Neural cell (in vitro differentiated cells): ENCODE results near the gene HNRNPH2. TPM values are rescaled to one million over a fixed set of nuclear protein-coding genes. Genes with fewer than 3 reads are reported as not detected.

Experiments used
- H2AFZ ChIP-seq: fragments of 200-600, 300-800 bp; sonication (generic), shearing (Covaris generic); 2 replicates; pipeline ENCODE4 v1.6.0; 2014; ENCODE audit warnings: low read depth, mild to moderate bottlenecking, antibody characterized with exemption, low read length, moderate library complexity
- H3F3A ChIP-seq: fragments of 200-600 bp; shearing (Covaris generic); 2 replicates; pipeline ENCODE4 v1.6.1; 2016; ENCODE audit warnings: mild to moderate bottlenecking, moderate library complexity, mixed read lengths, antibody characterized with exemption, low read length; ENCODE audit not compliant: insufficient read depth, poor library complexity, severe bottlenecking
- H3K27ac ChIP-seq: fragments of 200-600, 300-800 bp; sonication (generic), shearing (Covaris generic); 2 replicates; pipeline ENCODE4 v1.5.1; 2014; ENCODE audit warnings: mild to moderate bottlenecking, low read length, moderate library complexity
- H3K27me3 ChIP-seq: fragments of 300-800, 200-600 bp; sonication (generic), shearing (Covaris generic); 2 replicates; pipeline ENCODE4 v1.6.0; 2014; ENCODE audit warnings: mild to moderate bottlenecking, low read depth, low read length, moderate library complexity; ENCODE audit not compliant: insufficient read depth
- H3K36me3 ChIP-seq: fragments of 300-800, 200-600 bp; sonication (generic), shearing (Covaris generic); 2 replicates; pipeline ENCODE4 v1.5.1; 2014; ENCODE audit warnings: mild to moderate bottlenecking, antibody characterized with exemption, low read length, moderate library complexity; ENCODE audit not compliant: insufficient read depth
- H3K4me2 ChIP-seq: fragments of 300-800, 200-600 bp; sonication (generic), shearing (Covaris generic); 2 replicates; pipeline ENCODE4 v1.6.0; 2014; ENCODE audit warnings: mild to moderate bottlenecking, low read length
- H3K4me3 ChIP-seq: fragments of 300-800, 200-600 bp; sonication (generic), shearing (Covaris generic); 2 replicates; pipeline ENCODE4 v1.5.1; 2014; ENCODE audit warnings: mild to moderate bottlenecking, low read length, moderate library complexity
- H3K79me2 ChIP-seq: fragments of 200-600 bp; shearing (Covaris generic); replicated peaks from 2 replicates; pipeline ENCODE4 v1.6.0; 2014; ENCODE audit warnings: mild to moderate bottlenecking, low read length, moderate library complexity; ENCODE audit not compliant: insufficient read depth
- H3K9ac ChIP-seq: fragments of 300-800, 200-600 bp; sonication (generic), shearing (Covaris generic); 2 replicates; pipeline ENCODE4 v1.6.1; 2016; ENCODE audit warnings: mild to moderate bottlenecking, low read length, mixed read lengths
- H3K9me2 ChIP-seq: fragments of 200-600 bp; shearing (Covaris generic); 2 replicates; pipeline ENCODE4 v1.6.1; 2016; ENCODE audit warnings: mild to moderate bottlenecking, low read length, mixed read lengths; ENCODE audit not compliant: insufficient read depth
- H3K9me3 ChIP-seq: fragments of 200-600, 300-800 bp; sonication (generic), shearing (Covaris generic); 2 replicates; pipeline ENCODE4 v1.6.1; 2016; ENCODE audit warnings: mild to moderate bottlenecking, mixed run types, low read length, moderate library complexity, mixed read lengths
- H4K20me1 ChIP-seq: fragments of 200-600 bp; shearing (Covaris generic); 2 replicates; pipeline ENCODE4 v1.6.1; 2016; ENCODE audit warnings: mild to moderate bottlenecking, mixed run types; ENCODE audit not compliant: insufficient read depth
- CTCF ChIP-seq: fragments of 450-650 bp; IDR thresholded peaks from 2 replicates; pipeline ENCODE4 v1.5.1; 2014; ENCODE audit warnings: antibody characterized with exemption, mild to moderate bottlenecking, moderate library complexity; ENCODE audit not compliant: poor library complexity, severe bottlenecking
- EP300 ChIP-seq: fragments of 450-650 bp; conservative IDR thresholded peaks from 2 replicates; pipeline ENCODE4 v1.6.1; 2014; ENCODE audit warnings: antibody characterized with exemption, mild to moderate bottlenecking, moderate library complexity; ENCODE audit not compliant: poor library complexity, severe bottlenecking
- EZH2 ChIP-seq: fragments of 200-600, 300-800 bp; shearing (Covaris generic), sonication (generic); IDR thresholded peaks from 2 replicates; pipeline ENCODE4 v1.6.1; 2014; ENCODE audit warnings: antibody characterized with exemption, low read length, borderline replicate concordance, mild to moderate bottlenecking; ENCODE audit not compliant: insufficient read depth, poor library complexity, severe bottlenecking
- SMC3 ChIP-seq: fragments of 450-650 bp; conservative IDR thresholded peaks from 2 replicates; pipeline ENCODE4 v1.6.1; 2014; ENCODE audit warnings: antibody characterized with exemption, mild to moderate bottlenecking, moderate library complexity; ENCODE audit not compliant: poor library complexity
- TAF1 ChIP-seq: IDR thresholded peaks from 2 replicates; pipeline ENCODE4 v1.6.1; 2012; ENCODE audit warnings: low read depth
- polyA plus RNA-seq: library from polyadenylated mRNA; depleted of rRNA; stranded (reverse); fragments of >200 nt; gene quantifications from 2 replicates; pipeline ENCODE4 v1.2.3, GENCODE V29; 2014
- TF ChIP-seq, protein P1 (sequence below): IDR thresholded peaks from 2 replicates; pipeline ENCODE4 v1.6.1; 2012; ENCODE audit warnings: borderline replicate concordance

HNRNPH2 gene
- polyA plus RNA-seq, 1 donor from 2014 or later = 167 TPM

- Histone ChIP-seq H3K9me2 (no peaks in the 10 kb centered on the region), H3K27ac (no peak overlapping the region), H3F3A (no peaks in the 10 kb centered on the region), H3K79me2 (no peaks in the 10 kb centered on the region), H4K20me1 (no peaks in the 10 kb centered on the region), H3K27me3 (no peaks in the 10 kb centered on the region), H3K36me3 (no peaks in the 10 kb centered on the region), H3K4me2 (no peak overlapping the region), H2AFZ (no peak overlapping the region), H3K9me3 (no peaks in the 10 kb centered on the region), H3K4me3 (no peak overlapping the region), H3K9ac (no peak overlapping the region)
- TF ChIP-seq, protein P1, sequence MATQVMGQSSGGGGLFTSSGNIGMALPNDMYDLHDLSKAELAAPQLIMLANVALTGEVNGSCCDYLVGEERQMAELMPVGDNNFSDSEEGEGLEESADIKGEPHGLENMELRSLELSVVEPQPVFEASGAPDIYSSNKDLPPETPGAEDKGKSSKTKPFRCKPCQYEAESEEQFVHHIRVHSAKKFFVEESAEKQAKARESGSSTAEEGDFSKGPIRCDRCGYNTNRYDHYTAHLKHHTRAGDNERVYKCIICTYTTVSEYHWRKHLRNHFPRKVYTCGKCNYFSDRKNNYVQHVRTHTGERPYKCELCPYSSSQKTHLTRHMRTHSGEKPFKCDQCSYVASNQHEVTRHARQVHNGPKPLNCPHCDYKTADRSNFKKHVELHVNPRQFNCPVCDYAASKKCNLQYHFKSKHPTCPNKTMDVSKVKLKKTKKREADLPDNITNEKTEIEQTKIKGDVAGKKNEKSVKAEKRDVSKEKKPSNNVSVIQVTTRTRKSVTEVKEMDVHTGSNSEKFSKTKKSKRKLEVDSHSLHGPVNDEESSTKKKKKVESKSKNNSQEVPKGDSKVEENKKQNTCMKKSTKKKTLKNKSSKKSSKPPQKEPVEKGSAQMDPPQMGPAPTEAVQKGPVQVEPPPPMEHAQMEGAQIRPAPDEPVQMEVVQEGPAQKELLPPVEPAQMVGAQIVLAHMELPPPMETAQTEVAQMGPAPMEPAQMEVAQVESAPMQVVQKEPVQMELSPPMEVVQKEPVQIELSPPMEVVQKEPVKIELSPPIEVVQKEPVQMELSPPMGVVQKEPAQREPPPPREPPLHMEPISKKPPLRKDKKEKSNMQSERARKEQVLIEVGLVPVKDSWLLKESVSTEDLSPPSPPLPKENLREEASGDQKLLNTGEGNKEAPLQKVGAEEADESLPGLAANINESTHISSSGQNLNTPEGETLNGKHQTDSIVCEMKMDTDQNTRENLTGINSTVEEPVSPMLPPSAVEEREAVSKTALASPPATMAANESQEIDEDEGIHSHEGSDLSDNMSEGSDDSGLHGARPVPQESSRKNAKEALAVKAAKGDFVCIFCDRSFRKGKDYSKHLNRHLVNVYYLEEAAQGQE = no peak
- TF ChIP-seq SMC3 = no peak
- no peak for TF ChIP-seq TAF1
- no peak for TF ChIP-seq EZH2
- TF ChIP-seq CTCF = no peak
- no peak for TF ChIP-seq EP300
These were observed 54.9 kb downstream of the HNRNPH2 start for GRCh38 chrX:101462892-101463291.

Other genes with a start within 250 kb of the HNRNPH2 start
- gene DRP2, start 188.4 kb upstream of the HNRNPH2 start, polyA plus RNA-seq = 10.0 TPM in 2 replicates
- 0.59 and 1.1 TPM in 2 replicates for gene TAF7L, start 116.9 kb upstream of the HNRNPH2 start, polyA plus RNA-seq
- gene TIMM8A, start 59.5 kb upstream of the HNRNPH2 start, polyA plus RNA-seq = 3.1 and 7.2 TPM in 2 replicates
- not detected in 2 replicates for gene BTK, start 22.0 kb upstream of the HNRNPH2 start, polyA plus RNA-seq
- gene RPL36A, start 17.2 kb upstream of the HNRNPH2 start, polyA plus RNA-seq = 1,366 and 1,978 TPM in 2 replicates
- gene GLA, start 297 bp upstream of the HNRNPH2 start, polyA plus RNA-seq = 39.0 and 57.5 TPM in 2 replicates
- 29.2 and 32.2 TPM in 2 replicates for gene ARMCX4, start 77.2 kb downstream of the HNRNPH2 start, polyA plus RNA-seq
- gene ARMCX1, start 142.3 kb downstream of the HNRNPH2 start, polyA plus RNA-seq = 81.8 and 84.5 TPM in 2 replicates
- 60.2 and 77.7 TPM in 2 replicates for gene ARMCX6, start 209.8 kb downstream of the HNRNPH2 start, polyA plus RNA-seq
- 149 and 159 TPM in 2 replicates for gene ARMCX3, start 214.9 kb downstream of the HNRNPH2 start, polyA plus RNA-seq